GF-D8 (cell line): ENCODE results near the gene CCN5.

ENCODE experiments used
- DNase-seq: peaks from one replicate; lab custom pipeline; 2025; lab: John Stamatoyannopoulos, UW

The CCN5 gene

GRCh38 chr20:44716309-44717106, 1.3 kb downstream of the CCN5 start:
- no peak for DNase-seq

GRCh38 chr20:44717986-44718385, 2.8 kb downstream of the CCN5 start:
- DNase-seq: no peak

GRCh38 chr20:44719841-44720240, 4.7 kb downstream of the CCN5 start:
- DNase-seq: no peak

GRCh38 chr20:44720621-44720996, 5.4 kb downstream of the CCN5 start:
- DNase-seq: no peak

- no peak for DNase-seq
Measured at GRCh38 chr20:44720997-44721784, 6.0 kb downstream of the CCN5 start.

GRCh38 chr20:44721785-44722054, 6.6 kb downstream of the CCN5 start:
- no peak for DNase-seq

GRCh38 chr20:44722990-44723389, 7.8 kb downstream of the CCN5 start:
- DNase-seq: no peak

- no peak for DNase-seq
Measured at GRCh38 chr20:44723391-44723790, 8.2 kb downstream of the CCN5 start.

- DNase-seq: no peak
Measured at GRCh38 chr20:44723798-44724362, 8.7 kb downstream of the CCN5 start.

GRCh38 chr20:44724423-44725091, 9.4 kb downstream of the CCN5 start:
- DNase-seq: no peak

- DNase-seq: no peak
Measured at GRCh38 chr20:44725837-44726236, 10.7 kb downstream of the CCN5 start.

- no peak for DNase-seq
Measured at GRCh38 chr20:44727039-44727438, 11.9 kb downstream of the CCN5 start.

- DNase-seq: no peak
Measured at GRCh38 chr20:44727651-44728050, 12.5 kb downstream of the CCN5 start.

- DNase-seq: peak; percentile 6
Measured at GRCh38 chr20:44728801-44729443, 13.8 kb downstream of the CCN5 start.

GRCh38 chr20:44730441-44730840, 15.3 kb downstream of the CCN5 start:
- DNase-seq: no peak

- no peak for DNase-seq
Measured at GRCh38 chr20:44731657-44732056, 16.5 kb downstream of the CCN5 start.

- DNase-seq: no peak
Measured at GRCh38 chr20:44732327-44732726, 17.2 kb downstream of the CCN5 start.

- DNase-seq: no peak
Measured at GRCh38 chr20:44733341-44734069, 18.3 kb downstream of the CCN5 start.

GRCh38 chr20:44734938-44735337, 19.8 kb downstream of the CCN5 start:
- no peak for DNase-seq

- DNase-seq: no peak
Measured at GRCh38 chr20:44735816-44736169, 20.6 kb downstream of the CCN5 start.

GRCh38 chr20:44736170-44737021, 21.2 kb downstream of the CCN5 start:
- peak; percentile 74 for DNase-seq
